ENCODE results near the gene UCP3. TPM values are rescaled to one million over a fixed set of nuclear protein-coding genes. Genes with fewer than 3 reads are reported as not detected.

The UCP3 gene
- total and polyA plus RNA-seq, 8 donors: under 0.01 to 28.0 (median 0.70) TPM; not detected in 1

DNA sequence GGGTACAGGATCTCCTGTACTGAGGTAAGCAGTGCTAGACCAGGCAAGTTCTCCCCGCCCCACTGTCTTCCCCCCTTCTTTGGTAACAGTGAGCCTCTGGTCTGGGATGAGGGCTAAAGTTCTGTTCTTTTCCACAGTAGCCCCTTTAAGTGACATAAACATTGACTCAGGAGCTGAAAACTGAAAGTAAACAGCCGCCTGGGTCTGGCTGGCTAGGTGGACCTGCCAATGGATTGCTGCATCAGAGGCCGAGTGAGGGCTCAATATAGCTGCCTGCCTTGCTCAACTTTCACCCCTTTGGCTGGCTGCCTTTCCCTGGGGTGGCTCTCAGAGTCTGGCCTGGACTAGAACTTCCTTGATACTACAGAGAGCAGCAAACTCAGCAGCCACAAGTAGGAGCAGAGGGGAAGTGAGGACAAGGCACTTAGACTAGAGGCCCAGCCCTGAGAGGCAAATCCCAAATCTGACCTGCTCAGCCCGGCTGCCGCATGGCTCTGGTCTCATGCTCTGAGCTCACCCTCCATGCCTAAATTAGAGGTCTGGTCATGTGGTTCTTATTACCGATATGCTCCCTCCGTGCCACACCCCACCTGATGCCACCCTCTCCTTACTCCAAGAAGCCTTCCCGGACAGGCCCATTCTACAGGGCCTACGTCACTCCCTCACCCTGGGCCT is 9.6 kb upstream of the UCP3 start:
- TF ChIP-seq POLR2A (IDR thresholded peaks at IDR 0.05) (no peak), POLR2AphosphoS5 (IDR thresholded peaks at IDR 0.05) (peak; percentile 50 to 87 (median 82))
- 30 to 40% (median 36%) methylated on average over 9 of the region's 9 CpGs for WGBS, 5 donors
- Histone ChIP-seq H3K4me3 (no peak overlapping the region), H3K27ac (peak overlapping the region; percentile 80 to 92 (median 90)), H3K9me3 (no peaks in the 10 kb centered on the region), H3K4me1 (peaks cover 30 to 41% (median 38%) of the 10 kb centered on the region in 4 donors), H3K27me3 (no peaks in the 10 kb centered on the region), H3K36me3 (peaks cover 0 to 35% (median 20%) of the 10 kb centered on the region in 4 donors)
- intact Hi-C loops (cut with DNase I; ENCODE audit: low total_unique reads): no loop called here
- DNase-seq: peak; percentile 96 to 97

DNA sequence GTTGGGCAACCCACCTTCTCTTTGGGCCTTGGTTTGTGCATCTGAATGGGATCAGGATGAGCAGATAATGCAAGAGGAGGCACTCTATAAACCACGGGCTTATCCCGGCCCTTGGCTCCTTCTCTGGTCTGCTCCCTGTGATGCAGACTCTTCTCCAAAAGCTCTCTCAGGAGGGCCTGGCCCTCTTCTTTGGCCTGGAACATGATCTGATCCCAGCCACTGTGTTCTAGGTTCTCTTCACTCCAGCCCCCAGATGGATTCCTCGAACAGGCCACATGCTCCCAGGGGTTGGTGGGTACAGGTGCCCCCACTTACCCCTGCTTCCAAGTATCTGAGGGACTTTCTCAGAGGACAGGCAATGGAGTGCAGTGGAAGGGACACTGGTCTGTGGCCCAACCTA is 8.7 kb upstream of the UCP3 start:
- Histone ChIP-seq H3K36me3 (peaks cover 0 to 35% (median 24%) of the 10 kb centered on the region in 4 donors), H3K27me3 (no peaks in the 10 kb centered on the region), H3K27ac (peak overlapping the region; percentile 80 to 92 (median 90)), H3K9me3 (no peaks in the 10 kb centered on the region), H3K4me1 (peaks cover 30 to 41% (median 35%) of the 10 kb centered on the region in 4 donors), H3K4me3 (no peak overlapping the region)
- WGBS, 5 donors: 78 to 98% (median 87%) methylated on average over 3 of the region's 3 CpGs
- TF ChIP-seq, protein P1, sequence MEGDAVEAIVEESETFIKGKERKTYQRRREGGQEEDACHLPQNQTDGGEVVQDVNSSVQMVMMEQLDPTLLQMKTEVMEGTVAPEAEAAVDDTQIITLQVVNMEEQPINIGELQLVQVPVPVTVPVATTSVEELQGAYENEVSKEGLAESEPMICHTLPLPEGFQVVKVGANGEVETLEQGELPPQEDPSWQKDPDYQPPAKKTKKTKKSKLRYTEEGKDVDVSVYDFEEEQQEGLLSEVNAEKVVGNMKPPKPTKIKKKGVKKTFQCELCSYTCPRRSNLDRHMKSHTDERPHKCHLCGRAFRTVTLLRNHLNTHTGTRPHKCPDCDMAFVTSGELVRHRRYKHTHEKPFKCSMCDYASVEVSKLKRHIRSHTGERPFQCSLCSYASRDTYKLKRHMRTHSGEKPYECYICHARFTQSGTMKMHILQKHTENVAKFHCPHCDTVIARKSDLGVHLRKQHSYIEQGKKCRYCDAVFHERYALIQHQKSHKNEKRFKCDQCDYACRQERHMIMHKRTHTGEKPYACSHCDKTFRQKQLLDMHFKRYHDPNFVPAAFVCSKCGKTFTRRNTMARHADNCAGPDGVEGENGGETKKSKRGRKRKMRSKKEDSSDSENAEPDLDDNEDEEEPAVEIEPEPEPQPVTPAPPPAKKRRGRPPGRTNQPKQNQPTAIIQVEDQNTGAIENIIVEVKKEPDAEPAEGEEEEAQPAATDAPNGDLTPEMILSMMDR (IDR thresholded peaks at IDR 0.05): no peak
- TF ChIP-seq POLR2A (IDR thresholded peaks at IDR 0.05): no peak
- no peak for TF ChIP-seq POLR2AphosphoS5 (IDR thresholded peaks at IDR 0.05)
- DNase-seq: no peak
- intact Hi-C loops (cut with DNase I; ENCODE audit: low total_unique reads): no loop called here

DNA sequence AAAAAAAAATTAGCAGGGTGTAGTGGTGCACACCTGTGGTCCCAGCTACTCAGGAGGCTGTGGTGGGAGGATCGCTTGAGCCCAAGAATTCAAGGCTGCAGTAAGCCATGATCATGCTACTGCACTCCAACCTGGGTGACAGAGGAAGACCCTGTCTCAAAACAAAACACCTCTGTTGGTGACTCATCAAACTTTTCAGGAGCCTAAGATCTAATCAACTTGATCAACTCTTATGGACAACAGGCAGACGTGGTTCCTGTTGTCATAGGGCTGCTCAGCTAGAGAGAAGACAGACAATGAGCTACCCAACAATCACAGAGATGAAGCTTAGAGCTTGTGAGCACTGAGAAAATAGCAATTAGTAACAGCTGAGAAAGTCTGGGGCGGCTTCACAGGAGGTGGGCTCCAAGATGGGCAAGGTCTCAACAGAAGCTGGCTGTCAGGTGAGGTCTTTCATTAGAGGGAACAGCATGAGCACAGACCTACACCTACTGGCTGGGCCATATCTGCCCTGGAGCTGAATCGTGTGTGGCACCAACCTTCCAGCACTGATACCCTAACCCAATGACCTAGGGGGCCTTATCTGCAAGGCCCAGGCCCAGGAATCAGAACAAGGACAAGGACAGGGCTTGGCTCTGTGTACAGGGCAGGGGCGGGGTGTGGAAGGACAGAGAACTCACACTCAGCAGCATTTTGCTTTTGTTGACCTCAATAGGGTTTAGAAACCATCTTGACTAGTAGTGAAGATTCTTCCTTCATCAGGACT is 7.2 kb upstream of the UCP3 start:
- DNase-seq: peak in 1 of 2 donors; percentile 46

DNA sequence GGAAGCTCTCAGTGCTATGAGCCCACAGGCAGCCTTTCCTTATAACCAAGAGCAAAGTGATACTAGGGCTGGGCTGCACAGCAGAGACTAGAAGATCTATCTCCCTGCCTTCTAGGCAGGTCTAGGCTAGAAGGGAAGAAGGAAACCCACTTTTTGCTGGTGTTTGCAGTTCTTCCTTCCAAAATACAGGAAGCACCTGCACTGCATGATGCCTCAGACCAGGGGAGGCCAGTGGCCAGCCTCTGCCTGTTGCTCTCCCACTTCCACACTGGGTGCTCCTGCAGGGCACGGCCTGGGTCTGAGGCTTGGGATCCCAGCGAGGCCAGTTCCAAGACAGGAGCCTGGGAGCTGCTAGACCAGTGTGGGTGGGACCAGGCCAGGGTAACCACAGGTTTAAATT is 6.0 kb upstream of the UCP3 start:
- intact Hi-C loops (cut with DNase I; ENCODE audit: low total_unique reads): no loop called here
- 86 to 100% (median 96%) methylated on average over 2 of the region's 2 CpGs for WGBS, 5 donors
- H3K4me3 ChIP-seq: no peak overlapping the region
- TF ChIP-seq EP300 (IDR thresholded peaks at IDR 0.05) (no peak), POLR2A (IDR thresholded peaks at IDR 0.05) (no peak)
- H3K27ac ChIP-seq: no peak overlapping the region
- no peaks in the 10 kb centered on the region for H3K9me3 ChIP-seq
- H3K36me3 ChIP-seq: peaks cover 0 to 41% (median 25%) of the 10 kb centered on the region in 4 donors
- H3K4me1 ChIP-seq: peaks cover 25 to 42% (median 33%) of the 10 kb centered on the region in 4 donors
- H3K27me3 ChIP-seq: no peaks in the 10 kb centered on the region
- no peak for DNase-seq

More for the DNA sequence above, 7.2 kb upstream of the UCP3 start:
- H3K9me3 ChIP-seq: no peaks in the 10 kb centered on the region
- H3K27me3 ChIP-seq: no peaks in the 10 kb centered on the region
- 81 to 90% (median 87%) methylated on average over 5 of the region's 5 CpGs for WGBS, 5 donors
- peaks cover 0 to 41% (median 25%) of the 10 kb centered on the region in 4 donors for H3K36me3 ChIP-seq
- H3K4me3 ChIP-seq: no peak overlapping the region
- intact Hi-C loops (cut with DNase I; ENCODE audit: low total_unique reads): no loop called here
- peak in 2 of 3 donors; percentile 10 to 23 for TF ChIP-seq POLR2AphosphoS5 (IDR thresholded peaks at IDR 0.05)
- TF ChIP-seq, protein P1 (IDR thresholded peaks at IDR 0.05): no peak
- H3K4me1 ChIP-seq: peaks cover 30 to 41% (median 38%) of the 10 kb centered on the region in 4 donors
- peak overlapping the region in 1 of 5 donors; percentile 91 for H3K27ac ChIP-seq

DNA sequence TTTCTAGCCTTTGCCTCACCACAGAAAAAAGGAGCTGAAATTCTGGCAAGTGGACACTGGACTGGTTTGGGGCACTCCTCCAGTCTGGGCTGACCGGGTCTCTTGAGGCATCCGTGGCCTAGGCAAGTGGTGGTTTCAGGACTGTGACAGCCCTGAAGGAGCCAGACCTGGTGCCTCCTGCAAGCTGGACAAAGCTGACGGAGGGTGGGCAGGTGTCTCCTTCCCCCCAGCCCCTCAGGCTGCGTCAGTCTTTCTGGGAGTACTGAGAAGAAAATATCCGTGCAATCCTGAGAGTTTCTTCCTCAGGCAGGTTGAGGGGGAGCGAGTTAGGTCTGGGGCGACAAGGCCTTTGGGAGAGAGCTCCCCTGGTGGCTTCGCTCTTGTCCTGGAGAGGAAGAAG is 4.3 kb upstream of the UCP3 start:
- no peaks in the 10 kb centered on the region for H3K27me3 ChIP-seq
- H3K36me3 ChIP-seq: peaks cover 0 to 41% (median 25%) of the 10 kb centered on the region in 4 donors
- intact Hi-C loops (cut with DNase I; ENCODE audit: low total_unique reads): no loop called here
- TF ChIP-seq, protein P1 (IDR thresholded peaks at IDR 0.05): no peak
- no peak for DNase-seq
- H3K4me3 ChIP-seq: no peak overlapping the region
- peaks cover 8 to 27% (median 16%) of the 10 kb centered on the region in 4 donors for H3K4me1 ChIP-seq
- 92 to 100% (median 97%) methylated on average over 6 to 8 of the region's 8 CpGs for WGBS, 5 donors
- no peak overlapping the region for H3K27ac ChIP-seq
- H3K9me3 ChIP-seq: no peaks in the 10 kb centered on the region

Data from stomach (tissue), 9 donors.